ENCODE measurements around the gene TMEM167B.

- no peak for TF ChIP-seq CTCF (IDR thresholded peaks at IDR 0.05)
- no peak for TF ChIP-seq POLR2A (IDR thresholded peaks at IDR 0.05)
- no peak for TF ChIP-seq EP300 (IDR thresholded peaks at IDR 0.05)
Observed at GRCh38 chr1:109107785-109108184, 17.2 kb downstream of the TMEM167B start.

Data from tibial nerve (tissue), 4 donors.